HG02678 (cell line): Measurements from ENCODE around the gene TIMD4.

Experiments
- ATAC-seq: cut with Tn5 transposase; IDR thresholded peaks from one replicate; pipeline ENCODE4 v1.9.1; 2021; ENCODE audit warnings: mild to moderate bottlenecking, moderate library complexity; ENCODE audit not compliant: unreplicated experiment

The TIMD4 gene

GRCh38 chr5:156922207-156922792 is 40.7 kb downstream of the TIMD4 start:
- ATAC-seq: peak; percentile 52

GRCh38 chr5:156920861-156921431 is 42.1 kb downstream of the TIMD4 start:
- peak; percentile 59 for ATAC-seq

GRCh38 chr5:156920042-156920860 is 42.8 kb downstream of the TIMD4 start:
- ATAC-seq: peak; percentile 50

GRCh38 chr5:156918311-156918845 is 44.6 kb downstream of the TIMD4 start:
- no peak for ATAC-seq

- ATAC-seq: peak; percentile 7
Measured at GRCh38 chr5:156914371-156914737, 48.7 kb downstream of the TIMD4 start.

GRCh38 chr5:156913719-156914370 is 49.2 kb downstream of the TIMD4 start:
- peak; percentile 93 for ATAC-seq

- ATAC-seq: no peak
Measured at GRCh38 chr5:156913355-156913718, 49.7 kb downstream of the TIMD4 start.

GRCh38 chr5:156912869-156913268 is 50.2 kb downstream of the TIMD4 start:
- no peak for ATAC-seq

GRCh38 chr5:156909180-156909579 is 53.8 kb downstream of the TIMD4 start:
- no peak for ATAC-seq

- ATAC-seq: no peak
Measured at GRCh38 chr5:156907667-156908066, 55.4 kb downstream of the TIMD4 start.

- no peak for ATAC-seq
Measured at GRCh38 chr5:156906807-156907206, 56.2 kb downstream of the TIMD4 start.

- no peak for ATAC-seq
Measured at GRCh38 chr5:156896546-156896945, 66.5 kb downstream of the TIMD4 start.

- peak; percentile 70 for ATAC-seq
Measured at GRCh38 chr5:156893517-156893916, 69.5 kb downstream of the TIMD4 start.

- no peak for ATAC-seq
Measured at GRCh38 chr5:156892864-156893263, 70.2 kb downstream of the TIMD4 start.

- ATAC-seq: no peak
Measured at GRCh38 chr5:156892223-156892622, 70.8 kb downstream of the TIMD4 start.

GRCh38 chr5:156888520-156888919 is 74.5 kb downstream of the TIMD4 start:
- no peak for ATAC-seq

- peak; percentile 38 for ATAC-seq
Measured at GRCh38 chr5:156883316-156883875, 79.6 kb downstream of the TIMD4 start.

GRCh38 chr5:156879665-156880285 is 83.3 kb downstream of the TIMD4 start:
- ATAC-seq: peak; percentile 91

- no peak for ATAC-seq
Measured at GRCh38 chr5:156871212-156871611, 91.8 kb downstream of the TIMD4 start.

- no peak for ATAC-seq
Measured at GRCh38 chr5:156870498-156870839, 92.6 kb downstream of the TIMD4 start.
